ENCODE results near the gene PHLDA2. TPM values are rescaled to one million over a fixed set of nuclear protein-coding genes. Genes with fewer than 3 reads are reported as not detected.

The PHLDA2 gene
- total RNA-seq, 1 experiment from 2014 or later = 101 TPM

DNA sequence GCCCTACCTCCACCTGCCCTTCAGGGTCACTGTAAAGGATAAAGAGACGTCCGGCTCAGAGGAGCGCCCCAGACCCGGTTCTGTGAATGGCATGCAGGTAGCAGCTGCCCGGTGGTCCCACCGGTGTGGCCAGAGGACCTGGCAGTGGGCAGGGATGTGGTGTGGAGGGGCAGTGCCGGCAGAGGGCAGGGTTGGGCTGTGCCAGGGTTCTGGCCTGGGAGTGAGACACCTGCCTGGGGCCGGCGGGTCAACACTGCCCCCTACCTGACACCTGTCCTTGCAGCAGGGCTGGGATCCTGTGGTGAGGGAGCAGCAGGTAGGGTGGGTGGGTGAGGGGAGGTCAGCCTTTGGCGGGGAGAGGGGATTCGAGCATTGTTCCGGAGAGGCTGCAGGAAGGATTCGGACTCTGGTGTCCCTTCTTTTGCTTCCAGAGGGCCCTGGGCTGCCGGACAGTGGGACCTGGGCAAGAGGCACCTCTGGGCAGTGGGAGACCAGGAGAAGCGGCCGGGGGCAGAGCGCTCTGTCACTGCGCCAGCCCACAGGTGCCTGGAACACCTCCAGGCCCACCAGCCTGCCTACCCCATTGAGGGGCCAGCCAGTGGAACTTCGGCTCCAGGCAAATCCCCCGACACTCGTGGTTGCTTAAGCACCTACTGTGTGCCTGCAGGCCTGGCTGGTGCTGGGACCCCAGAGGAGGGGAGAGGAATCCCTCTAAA, 1.6 kb upstream of the PHLDA2 start:
- peak overlapping the region; percentile 98 for H3K9ac ChIP-seq (ENCODE audit: low read length)
- POLR2A ChIA-PET (ENCODE audit: unreplicated experiment) = interaction anchor here (1.5 kb wide), 1 partner anchor 61 kb away, joined by 8 read pairs; the partner anchor contains the start of gene NAP1L4
- intact Hi-C loops (cut with micrococcal nuclease) = loop anchor here (1.0 to 5.0 kb wide), 3 partner anchors 39 to 399 kb away; no protein-coding TSS in a partner anchor
- H4K20me1 ChIP-seq (ENCODE audit: low read length) = peaks cover 25% of the 10 kb centered on the region
- H3K9me2 ChIP-seq (replicated peaks; ENCODE audit: low read length) = no peaks in the 10 kb centered on the region
- DNase-seq (peak; percentile 84), ATAC-seq (peak; percentile 45)
- peaks cover 12% of the 10 kb centered on the region; the same call in 1 of the 2 replicates for H3K36me3 ChIP-seq (ENCODE audit: low read depth, low read length)
- peaks cover 43% of the 10 kb centered on the region for H3K4me1 ChIP-seq (ENCODE audit: insufficient read depth, low read length)
- H3K27me3 ChIP-seq (ENCODE audit: low read length) = no peaks in the 10 kb centered on the region
- TF ChIP-seq CTCF (conservative IDR thresholded peaks at IDR 0.05; ENCODE audit: low read depth, low read length) (peak; percentile 87), EZH2 (IDR thresholded peaks at IDR 0.05; ENCODE audit: low read length, unreplicated experiment) (no peak)
- peak overlapping the region; percentile 99 for H3K27ac ChIP-seq (ENCODE audit: low read length)
- CTCF ChIA-PET = interaction anchor here (0.6 to 2.0 kb wide), 8 partner anchors 28 to 400 kb away, joined by 3 to 21 read pairs (median 4); partner anchors contain the start of genes CARS1 and NAP1L4
- no peaks in the 10 kb centered on the region for H3K9me3 ChIP-seq (ENCODE audit: low read length)
- H3K4me2 ChIP-seq (ENCODE audit: low read length) = peak overlapping the region; percentile 99
- no TSS peak for BruUV-seq (replicated peaks)
- peak overlapping the region; percentile 78 for H3K4me3 ChIP-seq (ENCODE audit: low read length)
- peaks cover 30% of the 10 kb centered on the region for H3K79me2 ChIP-seq (ENCODE audit: low read length)
- H3F3A ChIP-seq (ENCODE audit: low read length, unreplicated experiment) = no peaks in the 10 kb centered on the region
- peak overlapping the region; percentile 58; the same call in 1 of the 2 replicates for H2AFZ ChIP-seq (ENCODE audit: low read length)

- ATAC-seq (peak; percentile 11), DNase-seq (peak; percentile 72)
- TSS peak; percentile 95 for BruUV-seq (replicated peaks)
These were observed 907 bp upstream of the PHLDA2 start for GRCh38 chr11:2929950-2930703.

More at GRCh38 chr11:2929950-2930703, 907 bp upstream of the PHLDA2 start:
- peaks cover 25% of the 10 kb centered on the region for H4K20me1 ChIP-seq (ENCODE audit: low read length)
- TF ChIP-seq CTCF (conservative IDR thresholded peaks at IDR 0.05; ENCODE audit: low read depth, low read length) (no peak), EZH2phosphoT487 (IDR thresholded peaks at IDR 0.05; ENCODE audit: borderline replicate concordance, low read length) (no peak), EZH2 (IDR thresholded peaks at IDR 0.05; ENCODE audit: low read length, unreplicated experiment) (no peak)
- peak overlapping the region; percentile 99 for H3K4me2 ChIP-seq (ENCODE audit: low read length)
- no peaks in the 10 kb centered on the region for H3K9me3 ChIP-seq (ENCODE audit: low read length)
- no peaks in the 10 kb centered on the region for H3K27me3 ChIP-seq (ENCODE audit: low read length)
- intact Hi-C loops (cut with micrococcal nuclease) = loop anchor here (1.0 to 5.0 kb wide), 4 partner anchors 17 to 398 kb away; no protein-coding TSS in a partner anchor
- ChIA-PET POLR2A (ENCODE audit: unreplicated experiment) (interaction anchor here (0.6 to 1.5 kb wide), 5 partner anchors 38 to 171 kb away, joined by 3 to 8 read pairs (median 3); partner anchors contain the start of gene NAP1L4), CTCF (interaction anchor here (0.6 to 2.0 kb wide), 8 partner anchors 27 to 470 kb away, joined by 3 to 21 read pairs (median 4); partner anchors contain the start of genes CARS1 and NAP1L4)
- H3K27ac ChIP-seq (ENCODE audit: low read length) = peak overlapping the region; percentile 99
- peaks cover 12% of the 10 kb centered on the region; the same call in 1 of the 2 replicates for H3K36me3 ChIP-seq (ENCODE audit: low read depth, low read length)
- H2AFZ ChIP-seq (ENCODE audit: low read length) = peak overlapping the region; percentile 58; the same call in 1 of the 2 replicates
- H3K79me2 ChIP-seq (ENCODE audit: low read length) = peaks cover 38% of the 10 kb centered on the region
- peaks cover 46% of the 10 kb centered on the region for H3K4me1 ChIP-seq (ENCODE audit: insufficient read depth, low read length)
- H3K4me3 ChIP-seq (ENCODE audit: low read length) = peak overlapping the region; percentile 78
- no peaks in the 10 kb centered on the region for H3K9me2 ChIP-seq (replicated peaks; ENCODE audit: low read length)
- no peaks in the 10 kb centered on the region for H3F3A ChIP-seq (ENCODE audit: low read length, unreplicated experiment)
- H3K9ac ChIP-seq (ENCODE audit: low read length) = peak overlapping the region; percentile 98
